Karpas-422 (cell line): ENCODE measurements around the gene FAM124A. TPM values are rescaled to one million over a fixed set of nuclear protein-coding genes. Genes with fewer than 3 reads are reported as not detected.

Experiments used
- DNase-seq: peaks from one replicate; pipeline ENCODE4 v3.0.0-alpha.2; 2015
- H2AFZ ChIP-seq: fragments of 200-600 bp; sonication (generic); 2 replicates; pipeline ENCODE4 v1.6.1; 2014; ENCODE audit warnings: antibody characterized with exemption, low read length, mixed read lengths
- H3K27ac ChIP-seq: fragments of 200-600 bp; sonication (generic); 2 replicates; pipeline ENCODE4 v1.5.1; 2014; ENCODE audit warnings: mild to moderate bottlenecking, low read length, moderate library complexity
- H3K27me3 ChIP-seq: fragments of 200-600 bp; sonication (generic); 2 replicates; pipeline ENCODE4 v1.6.1; 2014; ENCODE audit warnings: low read length, mixed read lengths
- H3K36me3 ChIP-seq: fragments of 200-600 bp; sonication (generic); 2 replicates; pipeline ENCODE4 v1.6.1; 2014; ENCODE audit warnings: low read length, mixed read lengths; ENCODE audit not compliant: insufficient read depth
- H3K4me1 ChIP-seq: fragments of 200-600 bp; sonication (generic); 2 replicates; pipeline ENCODE4 v1.6.1; 2014; ENCODE audit warnings: mild to moderate bottlenecking, low read length, mixed read lengths
- H3K4me2 ChIP-seq: fragments of 200-600 bp; sonication (generic); 2 replicates; pipeline ENCODE4 v1.6.1; 2014; ENCODE audit warnings: low read length, low read depth, mild to moderate bottlenecking; ENCODE audit not compliant: poor library complexity, severe bottlenecking
- H3K4me3 ChIP-seq: fragments of 200-600 bp; sonication (generic); 2 replicates; pipeline ENCODE4 v1.5.1; 2014; ENCODE audit warnings: mild to moderate bottlenecking, antibody characterized with exemption, low read length, mixed read lengths
- H3K79me2 ChIP-seq: fragments of 200-600 bp; sonication (generic); 2 replicates; pipeline ENCODE4 v1.6.1; 2014; ENCODE audit warnings: mild to moderate bottlenecking, low read length, mixed read lengths
- H3K9ac ChIP-seq: fragments of 200-600 bp; sonication (generic); 2 replicates; pipeline ENCODE4 v1.6.0; 2014; ENCODE audit warnings: low read length
- H3K9me2 ChIP-seq: fragments of 200-600 bp; sonication (generic), shearing (Covaris generic); replicated peaks from 2 replicates; pipeline ENCODE4 v1.6.0; 2014; ENCODE audit warnings: mild to moderate bottlenecking, low read length, moderate library complexity; ENCODE audit not compliant: insufficient read depth
- H3K9me3 ChIP-seq: fragments of 300-700, 200-600 bp; sonication (generic); 2 replicates; pipeline ENCODE4 v1.6.1; 2014; ENCODE audit warnings: low read length, mixed read lengths
- H4K20me1 ChIP-seq: fragments of 200-600 bp; sonication (generic); 2 replicates; pipeline ENCODE4 v1.6.1; 2014; ENCODE audit warnings: mild to moderate bottlenecking, antibody characterized with exemption, low read length, low read depth; ENCODE audit not compliant: insufficient read depth
- total RNA-seq: library from RNA; depleted of rRNA; stranded (reverse); fragments of >200 nt; shearing (Covaris generic); gene quantifications from 2 replicates; pipeline ENCODE4 v1.2.3, GENCODE V29; 2014; ENCODE audit warnings: low replicate concordance

The FAM124A gene
- total RNA-seq, 1 experiment from 2014 or later = not detected

DNA sequence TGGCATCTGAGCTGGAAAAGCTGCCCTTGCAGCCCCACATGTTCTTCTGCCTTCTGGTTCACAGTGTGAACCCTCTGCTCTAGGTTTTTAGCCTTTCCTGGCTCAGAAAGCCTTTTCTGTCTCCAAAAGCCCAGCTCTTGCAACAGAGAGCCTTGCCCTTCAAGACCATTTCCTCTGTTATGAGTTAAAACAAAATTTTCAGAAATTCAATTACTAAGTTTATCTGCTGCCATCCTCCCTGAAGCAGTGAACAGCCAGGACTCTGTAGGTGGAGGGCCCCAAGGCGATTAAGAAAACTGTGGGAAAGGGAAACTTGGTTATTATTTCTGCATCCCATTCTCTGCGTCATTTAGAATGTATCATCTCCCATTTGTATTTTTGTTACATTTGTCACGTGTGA lies 18.8 kb downstream of the FAM124A start:
- Histone ChIP-seq H2AFZ (no peak overlapping the region), H3K9me3 (no peaks in the 10 kb centered on the region)
- DNase-seq = no peak

GRCh38 chr13:51241720-51242119 lies 19.5 kb downstream of the FAM124A start:
- H3K27me3 ChIP-seq = no peaks in the 10 kb centered on the region
- H3K4me3 ChIP-seq = no peak overlapping the region
- no peak overlapping the region for H3K9ac ChIP-seq
- H3K4me1 ChIP-seq = no peaks in the 10 kb centered on the region
- no peaks in the 10 kb centered on the region for H4K20me1 ChIP-seq
- no peaks in the 10 kb centered on the region for H3K36me3 ChIP-seq
- H3K9me3 ChIP-seq = no peaks in the 10 kb centered on the region
- H3K9me2 ChIP-seq = no peaks in the 10 kb centered on the region
- no peak overlapping the region for H3K4me2 ChIP-seq
- no peak for DNase-seq
- H3K27ac ChIP-seq = no peak overlapping the region
- no peaks in the 10 kb centered on the region for H3K79me2 ChIP-seq
- no peak overlapping the region for H2AFZ ChIP-seq

More for the DNA sequence above, 18.8 kb downstream of the FAM124A start:
- H3K4me2 ChIP-seq = no peak overlapping the region
- no peak overlapping the region for H3K27ac ChIP-seq
- H3K79me2 ChIP-seq = no peaks in the 10 kb centered on the region
- no peaks in the 10 kb centered on the region for H3K36me3 ChIP-seq
- peaks cover 4% of the 10 kb centered on the region for H3K4me1 ChIP-seq
- no peaks in the 10 kb centered on the region for H3K9me2 ChIP-seq
- no peak overlapping the region for H3K4me3 ChIP-seq
- H3K27me3 ChIP-seq = no peaks in the 10 kb centered on the region
- no peak overlapping the region for H3K9ac ChIP-seq
- no peaks in the 10 kb centered on the region for H4K20me1 ChIP-seq

GRCh38 chr13:51243227-51243626 lies 21.0 kb downstream of the FAM124A start:
- no peak for DNase-seq
- no peak overlapping the region for H3K4me2 ChIP-seq
- no peak overlapping the region for H3K27ac ChIP-seq
- no peaks in the 10 kb centered on the region for H3K9me3 ChIP-seq
- H3K27me3 ChIP-seq = no peaks in the 10 kb centered on the region
- no peaks in the 10 kb centered on the region for H3K9me2 ChIP-seq
- H3K4me1 ChIP-seq = no peaks in the 10 kb centered on the region
- H4K20me1 ChIP-seq = no peaks in the 10 kb centered on the region
- H3K9ac ChIP-seq = no peak overlapping the region
- H3K36me3 ChIP-seq = no peaks in the 10 kb centered on the region
- no peak overlapping the region for H3K4me3 ChIP-seq
- H3K79me2 ChIP-seq = no peaks in the 10 kb centered on the region
- H2AFZ ChIP-seq = no peak overlapping the region

DNA sequence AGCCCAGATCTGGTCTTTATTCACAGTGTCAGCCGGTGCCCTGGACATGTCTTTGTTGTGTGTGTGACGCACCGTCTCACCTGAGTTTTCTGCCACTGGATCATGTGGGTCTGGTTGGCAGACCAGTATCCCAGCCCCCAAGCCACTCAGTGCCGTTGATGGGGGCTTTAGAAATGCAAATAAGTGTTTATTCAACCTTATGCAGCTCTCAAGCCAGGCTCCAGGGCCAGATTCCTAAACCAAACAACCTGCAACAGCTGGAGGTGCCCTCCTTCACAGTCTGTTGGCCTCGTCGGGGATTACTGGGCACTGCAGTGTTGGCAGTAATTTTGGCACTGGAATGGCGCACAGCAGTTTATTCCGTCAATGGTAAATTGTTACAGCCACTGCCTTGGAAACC lies 21.6 kb downstream of the FAM124A start:
- Histone ChIP-seq H3K9me3 (no peaks in the 10 kb centered on the region), H3K27ac (no peak overlapping the region), H3K9me2 (no peaks in the 10 kb centered on the region), H3K79me2 (no peaks in the 10 kb centered on the region), H3K4me2 (no peak overlapping the region), H3K4me1 (no peaks in the 10 kb centered on the region), H3K4me3 (no peak overlapping the region), H4K20me1 (no peaks in the 10 kb centered on the region), H3K36me3 (no peaks in the 10 kb centered on the region), H2AFZ (no peak overlapping the region), H3K9ac (no peak overlapping the region), H3K27me3 (no peaks in the 10 kb centered on the region)
- DNase-seq = no peak

DNA sequence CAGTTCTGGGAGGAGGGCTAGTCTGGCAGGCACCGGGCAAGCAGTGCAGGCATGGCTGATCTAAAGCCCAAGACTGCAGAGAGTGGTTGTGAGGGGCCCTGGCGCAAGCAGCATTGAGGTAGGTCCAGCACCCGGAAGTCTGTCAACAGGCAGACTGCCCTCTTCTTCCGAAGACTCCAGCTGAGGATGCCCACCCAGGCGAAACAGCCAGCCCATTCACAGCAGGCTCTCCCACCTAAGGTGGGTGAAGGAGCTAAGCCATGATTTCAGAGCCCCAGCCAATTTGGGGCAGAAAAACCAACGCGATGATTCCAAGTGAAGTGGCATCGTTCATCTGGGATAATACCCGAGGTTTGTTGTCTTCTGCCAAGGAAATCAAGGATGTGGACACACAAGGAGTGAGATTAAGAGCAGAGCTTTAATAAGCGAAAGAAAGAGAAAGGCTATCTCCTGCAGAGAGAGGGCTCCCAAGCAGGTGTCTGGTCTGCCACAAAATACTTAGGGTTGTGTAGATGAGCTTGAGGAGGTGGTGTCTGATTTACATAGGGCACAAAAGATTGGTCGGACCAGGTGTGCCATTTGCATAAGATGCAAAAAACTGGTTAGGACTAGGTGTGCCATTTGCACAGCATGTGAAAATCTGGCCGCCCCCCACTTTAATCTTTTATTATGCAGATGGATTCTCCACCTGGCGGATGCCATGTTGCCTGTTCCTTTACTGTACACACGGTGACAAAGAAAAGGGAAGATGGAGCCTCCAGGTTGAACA lies 22.6 kb downstream of the FAM124A start:
- no peak for DNase-seq
- Histone ChIP-seq H4K20me1 (no peaks in the 10 kb centered on the region), H3K79me2 (no peaks in the 10 kb centered on the region), H3K27ac (no peak overlapping the region), H3K36me3 (no peaks in the 10 kb centered on the region), H3K9ac (no peak overlapping the region), H3K9me3 (no peaks in the 10 kb centered on the region), H3K4me1 (no peaks in the 10 kb centered on the region), H3K9me2 (no peaks in the 10 kb centered on the region), H3K4me3 (no peak overlapping the region), H3K27me3 (no peaks in the 10 kb centered on the region), H3K4me2 (no peak overlapping the region), H2AFZ (no peak overlapping the region)

- Histone ChIP-seq H3K9ac (no peak overlapping the region), H3K4me1 (no peaks in the 10 kb centered on the region), H3K4me3 (no peak overlapping the region), H2AFZ (no peak overlapping the region), H3K9me2 (no peaks in the 10 kb centered on the region), H3K27me3 (no peaks in the 10 kb centered on the region), H3K4me2 (no peak overlapping the region), H3K27ac (no peak overlapping the region), H3K36me3 (no peaks in the 10 kb centered on the region), H4K20me1 (no peaks in the 10 kb centered on the region), H3K9me3 (no peaks in the 10 kb centered on the region), H3K79me2 (no peaks in the 10 kb centered on the region)
- DNase-seq = no peak
Measured at GRCh38 chr13:51245583-51245982, 23.4 kb downstream of the FAM124A start.

DNA sequence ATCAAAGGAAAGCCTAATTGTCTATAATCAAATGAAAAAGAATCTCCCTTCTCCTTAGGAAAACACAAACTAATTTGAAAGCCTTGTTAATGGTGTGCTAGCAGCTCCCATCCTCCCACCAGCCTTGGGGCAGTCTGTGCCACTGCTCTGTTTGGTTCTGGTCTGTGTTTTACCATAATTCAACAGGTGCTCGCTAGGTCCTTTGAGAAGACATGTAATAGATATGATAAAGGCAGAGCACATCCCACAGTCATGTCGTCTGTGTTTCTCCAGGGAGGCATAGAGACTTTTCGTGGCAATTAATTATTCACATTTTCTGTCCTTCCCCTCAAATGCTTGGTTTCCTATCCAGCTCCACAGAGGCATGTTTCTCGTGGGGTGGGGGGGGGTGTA lies 23.8 kb downstream of the FAM124A start:
- Histone ChIP-seq H3K79me2 (no peaks in the 10 kb centered on the region), H3K4me2 (no peak overlapping the region), H3K9me3 (no peaks in the 10 kb centered on the region), H3K36me3 (no peaks in the 10 kb centered on the region), H3K9ac (no peak overlapping the region), H3K27ac (no peak overlapping the region), H2AFZ (no peak overlapping the region), H3K4me3 (no peak overlapping the region), H3K9me2 (no peaks in the 10 kb centered on the region), H3K4me1 (no peaks in the 10 kb centered on the region), H4K20me1 (no peaks in the 10 kb centered on the region), H3K27me3 (no peaks in the 10 kb centered on the region)
- no peak for DNase-seq

DNA sequence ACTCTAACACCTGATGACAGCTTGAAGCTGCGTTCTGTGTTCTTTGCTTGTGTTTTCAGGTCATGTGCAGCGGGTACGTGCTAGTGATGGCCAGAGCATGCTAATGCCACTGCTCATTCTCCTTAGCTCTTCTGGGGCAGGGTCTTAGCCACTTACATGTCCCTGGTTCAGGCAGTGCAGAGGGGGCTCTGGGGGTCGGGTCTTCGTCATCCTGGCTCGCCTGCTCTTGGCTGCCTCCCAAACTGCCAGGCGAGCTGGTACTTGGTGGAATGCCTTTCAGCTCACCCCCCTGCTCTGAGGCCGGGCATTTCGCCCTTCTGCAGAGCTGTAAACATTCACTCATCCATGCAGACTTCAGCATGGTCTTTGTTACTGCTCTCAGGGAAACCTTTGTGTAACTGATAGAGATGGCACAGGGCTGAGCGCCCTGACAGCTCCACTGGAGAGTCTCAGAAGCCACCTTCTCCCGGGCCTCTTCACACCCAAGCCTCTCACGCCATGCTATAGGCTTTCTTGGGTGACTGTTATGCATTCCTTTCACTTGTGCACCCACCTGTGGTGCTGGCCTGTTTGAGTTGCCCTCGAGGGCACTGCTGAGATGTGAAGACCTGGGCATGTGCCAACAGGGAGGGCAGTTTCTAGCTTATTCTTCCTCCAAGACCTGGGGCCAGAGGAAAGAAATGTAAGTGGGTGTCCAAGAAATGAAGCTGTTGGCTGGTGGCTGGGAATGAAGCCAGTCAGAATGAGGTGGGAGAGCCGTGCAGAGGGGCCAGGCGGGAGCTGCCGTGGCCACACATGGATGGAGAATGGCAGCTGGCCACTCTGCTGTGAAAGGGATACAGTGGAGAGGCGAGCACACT lies 24.4 kb downstream of the FAM124A start:
- no peak overlapping the region for H3K4me3 ChIP-seq
- H2AFZ ChIP-seq = no peak overlapping the region
- no peak overlapping the region for H3K4me2 ChIP-seq
- H3K27ac ChIP-seq = no peak overlapping the region
- H3K79me2 ChIP-seq = no peaks in the 10 kb centered on the region
- no peaks in the 10 kb centered on the region for H3K27me3 ChIP-seq
- no peak overlapping the region for H3K9ac ChIP-seq
- no peaks in the 10 kb centered on the region for H3K4me1 ChIP-seq
- no peaks in the 10 kb centered on the region for H4K20me1 ChIP-seq
- no peaks in the 10 kb centered on the region for H3K9me2 ChIP-seq
- H3K36me3 ChIP-seq = no peaks in the 10 kb centered on the region
- no peak for DNase-seq
- H3K9me3 ChIP-seq = no peaks in the 10 kb centered on the region
